H7 (cell line): ENCODE measurements around the gene LZTS3. TPM values are rescaled to one million over a fixed set of nuclear protein-coding genes. Genes with fewer than 3 reads are reported as not detected.
"Not testable (repeated sequence)": the region's sequence is repeated elsewhere in the genome, so short reads cannot be mapped to it uniquely, and the experiment has no call there.

Experiments
- DNase-seq: peaks from one replicate; pipeline ENCODE4 v3.0.0; 2012
- H3K27me3 ChIP-seq: 2 replicates; pipeline ENCODE4 v1.6.0; 2011; ENCODE audit warnings: mild to moderate bottlenecking, low read length; ENCODE audit not compliant: control insufficient read depth, insufficient read depth
- H3K36me3 ChIP-seq: replicated peaks from 2 replicates; pipeline ENCODE4 v1.5.1; 2011; ENCODE audit warnings: low read length; ENCODE audit not compliant: control insufficient read depth, insufficient read depth
- H3K4me3 ChIP-seq: 2 replicates; pipeline ENCODE4 v1.5.1; 2011; ENCODE audit warnings: low read depth, mild to moderate bottlenecking, control low read depth, low read length, moderate library complexity; ENCODE audit not compliant: insufficient read depth
- total RNA-seq: library from RNA; depleted of rRNA; stranded (reverse); fragments of >200 nt; shearing (Covaris generic); gene quantifications from 2 replicates; pipeline ENCODE4 v1.2.3, GENCODE V29; 2014

LZTS3 gene
- total RNA-seq, 1 experiment from 2014 or later, result 10.2 TPM

GRCh38 chr20:3146732-3147341, 26.5 kb downstream of the LZTS3 start:
- H3K27me3 ChIP-seq, result no peaks in the 10 kb centered on the region
- no peak overlapping the region for H3K4me3 ChIP-seq
- peaks cover 13% of the 10 kb centered on the region for H3K36me3 ChIP-seq
- DNase-seq, result no peak

- H3K4me3 ChIP-seq, result no peak overlapping the region
- H3K27me3 ChIP-seq, result no peaks in the 10 kb centered on the region
- no peaks in the 10 kb centered on the region; the same call in 1 of the 2 replicates for H3K36me3 ChIP-seq
- DNase-seq, result no peak
Measured at GRCh38 chr20:3141757-3142156, 31.6 kb downstream of the LZTS3 start.

GRCh38 chr20:3137492-3137891, 35.9 kb downstream of the LZTS3 start:
- no peak for DNase-seq
- Histone ChIP-seq H3K27me3 (no peaks in the 10 kb centered on the region), H3K36me3 (no peaks in the 10 kb centered on the region), H3K4me3 (no peak overlapping the region)

- DNase-seq, result no peak
- H3K27me3 ChIP-seq, result no peaks in the 10 kb centered on the region
- H3K36me3 ChIP-seq, result no peaks in the 10 kb centered on the region
- no peak overlapping the region for H3K4me3 ChIP-seq
Measured at GRCh38 chr20:3135507-3136070, 37.8 kb downstream of the LZTS3 start.

- Histone ChIP-seq H3K36me3 (no peaks in the 10 kb centered on the region), H3K27me3 (no peaks in the 10 kb centered on the region), H3K4me3 (no peak overlapping the region)
- no peak for DNase-seq
Measured at GRCh38 chr20:3134151-3134550, 39.2 kb downstream of the LZTS3 start.

GRCh38 chr20:3133155-3133554, 40.2 kb downstream of the LZTS3 start:
- no peaks in the 10 kb centered on the region for H3K36me3 ChIP-seq
- no peaks in the 10 kb centered on the region for H3K27me3 ChIP-seq
- no peak for DNase-seq
- no peak overlapping the region for H3K4me3 ChIP-seq

- H3K36me3 ChIP-seq, result no peaks in the 10 kb centered on the region
- no peaks in the 10 kb centered on the region for H3K27me3 ChIP-seq
- DNase-seq, result no peak
- H3K4me3 ChIP-seq, result no peak overlapping the region
Measured at GRCh38 chr20:3130051-3130600, 43.2 kb downstream of the LZTS3 start.

- H3K36me3 ChIP-seq, result no peaks in the 10 kb centered on the region
- DNase-seq, result no peak
- no peak overlapping the region for H3K4me3 ChIP-seq
- H3K27me3 ChIP-seq, result no peaks in the 10 kb centered on the region
Measured at GRCh38 chr20:3129094-3129493, 44.3 kb downstream of the LZTS3 start.

GRCh38 chr20:3128275-3128984, 44.9 kb downstream of the LZTS3 start:
- DNase-seq, result no peak
- Histone ChIP-seq H3K36me3 (no peaks in the 10 kb centered on the region), H3K27me3 (no peaks in the 10 kb centered on the region), H3K4me3 (no peak overlapping the region)

- no peaks in the 10 kb centered on the region for H3K27me3 ChIP-seq
- H3K4me3 ChIP-seq, result no peak overlapping the region
- peaks cover 10% of the 10 kb centered on the region for H3K36me3 ChIP-seq
- DNase-seq, result no peak
Measured at GRCh38 chr20:3126527-3126859, 46.9 kb downstream of the LZTS3 start.

- DNase-seq, H3K4me3 ChIP-seq, H3K27me3 ChIP-seq: not testable (repeated sequence)
- peaks cover 11% of the 10 kb centered on the region for H3K36me3 ChIP-seq
Measured at GRCh38 chr20:3125776-3126526, 47.4 kb downstream of the LZTS3 start.

- not testable (repeated sequence) for H3K4me3 ChIP-seq, H3K27me3 ChIP-seq, DNase-seq
- peaks cover 11% of the 10 kb centered on the region for H3K36me3 ChIP-seq
Measured at GRCh38 chr20:3124773-3125560, 48.4 kb downstream of the LZTS3 start.

- H3K27me3 ChIP-seq, DNase-seq, H3K4me3 ChIP-seq: not testable (repeated sequence)
- H3K36me3 ChIP-seq, result peaks cover 11% of the 10 kb centered on the region
Measured at GRCh38 chr20:3124163-3124562, 49.2 kb downstream of the LZTS3 start.

GRCh38 chr20:3123542-3123941, 49.8 kb downstream of the LZTS3 start:
- peaks cover 11% of the 10 kb centered on the region for H3K36me3 ChIP-seq
- no peak for DNase-seq
- H3K4me3 ChIP-seq, result no peak overlapping the region
- H3K27me3 ChIP-seq, result no peaks in the 10 kb centered on the region
